ENCODE results near the gene LDLRAD2.
A peak's percentile ranks its signal among the peaks of the same experiment; 100 is the strongest.
"Not testable (repeated sequence)": the region's sequence is repeated elsewhere in the genome, so short reads cannot be mapped to it uniquely, and the experiment has no call there.

LDLRAD2 gene

GRCh38 chr1:21781815-21782348 lies 30.2 kb upstream of the LDLRAD2 start:
- TF ChIP-seq CTCF (IDR thresholded peaks at IDR 0.05; ENCODE audit: low read length, missing control alignments), result no peak
- peak; percentile 67 for DNase-seq (ENCODE audit: low read depth)
- H3K4me3 ChIP-seq (replicated peaks; ENCODE audit: low read depth, low read length), result peak overlapping the region; percentile 90

GRCh38 chr1:21782349-21782867 lies 29.7 kb upstream of the LDLRAD2 start:
- peak; percentile 68 for DNase-seq (ENCODE audit: low read depth)
- TF ChIP-seq CTCF (IDR thresholded peaks at IDR 0.05; ENCODE audit: low read length, missing control alignments), result peak; percentile 41
- H3K4me3 ChIP-seq (replicated peaks; ENCODE audit: low read depth, low read length), result peak overlapping the region; percentile 90

- peak within 1 kb of the TSS; percentile 90 for H3K4me3 ChIP-seq (replicated peaks; ENCODE audit: low read depth, low read length)
- peak; percentile 98 for DNase-seq (ENCODE audit: low read depth)
- TF ChIP-seq CTCF (IDR thresholded peaks at IDR 0.05; ENCODE audit: low read length, missing control alignments), result no peak
Observed at GRCh38 chr1:21782868-21783678, 29.0 kb upstream of the LDLRAD2 start, which contains the start of gene USP48. USP48 (minus strand) TSS chr1:21783149; CDS start chr1:21782957, 192 bp downstream.

- no peak for TF ChIP-seq CTCF (IDR thresholded peaks at IDR 0.05; ENCODE audit: low read length, missing control alignments)
- DNase-seq (ENCODE audit: low read depth), result peak; percentile 75
- peak overlapping the region; percentile 90 for H3K4me3 ChIP-seq (replicated peaks; ENCODE audit: low read depth, low read length)
Observed at GRCh38 chr1:21783679-21784603, 28.1 kb upstream of the LDLRAD2 start.

GRCh38 chr1:21785764-21786163 lies 26.3 kb upstream of the LDLRAD2 start:
- H3K4me3 ChIP-seq (replicated peaks; ENCODE audit: low read depth, low read length); DNase-seq (ENCODE audit: low read depth): not testable (repeated sequence)

GRCh38 chr1:21786640-21787039 lies 25.4 kb upstream of the LDLRAD2 start:
- no peak for DNase-seq (ENCODE audit: low read depth)
- H3K4me3 ChIP-seq (replicated peaks; ENCODE audit: low read depth, low read length), result no peak overlapping the region
- no peak for TF ChIP-seq CTCF (IDR thresholded peaks at IDR 0.05; ENCODE audit: low read length, missing control alignments)

GRCh38 chr1:21793104-21793503 lies 19.0 kb upstream of the LDLRAD2 start:
- DNase-seq (ENCODE audit: low read depth), result no peak
- no peak for TF ChIP-seq CTCF (IDR thresholded peaks at IDR 0.05; ENCODE audit: low read length, missing control alignments)
- H3K4me3 ChIP-seq (replicated peaks; ENCODE audit: low read depth, low read length), result no peak overlapping the region
